NCI-H526 (cell line): ENCODE measurements around the gene CCSER1.

ENCODE experiments used
- DNase-seq, 2 experiments: peaks; one replicate each; lab custom pipeline; 2025; lab: John Stamatoyannopoulos, UW

Gene CCSER1

DNA sequence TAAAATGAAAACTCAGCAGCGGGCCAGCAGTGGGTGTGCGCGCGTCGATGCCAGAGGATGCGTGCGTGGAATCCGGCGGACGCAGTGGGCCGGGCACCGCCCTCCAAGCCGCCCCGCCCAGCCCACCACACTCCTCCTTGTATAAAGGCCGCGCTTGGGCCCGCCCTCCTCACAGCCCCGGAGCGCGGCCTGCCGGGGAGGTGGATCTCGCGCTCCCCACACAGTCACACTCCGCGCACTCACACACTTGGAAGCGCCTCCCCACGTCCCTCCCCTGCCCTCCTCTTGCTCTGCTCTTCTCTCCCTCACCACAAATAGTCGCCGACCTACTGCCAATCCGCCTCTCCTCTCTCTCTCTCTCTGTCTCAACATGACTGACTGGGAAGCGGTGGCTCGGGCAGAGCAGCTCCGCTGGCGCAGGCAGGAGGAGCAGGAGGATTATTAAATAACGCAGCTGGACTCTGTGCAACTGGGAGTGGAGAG, at the start of gene CCSER1:
CCSER1 (plus strand) TSS at position 172 of the 483 bp plus-strand sequence.
- DNase-seq = peak; percentile 82 to 90

DNA sequence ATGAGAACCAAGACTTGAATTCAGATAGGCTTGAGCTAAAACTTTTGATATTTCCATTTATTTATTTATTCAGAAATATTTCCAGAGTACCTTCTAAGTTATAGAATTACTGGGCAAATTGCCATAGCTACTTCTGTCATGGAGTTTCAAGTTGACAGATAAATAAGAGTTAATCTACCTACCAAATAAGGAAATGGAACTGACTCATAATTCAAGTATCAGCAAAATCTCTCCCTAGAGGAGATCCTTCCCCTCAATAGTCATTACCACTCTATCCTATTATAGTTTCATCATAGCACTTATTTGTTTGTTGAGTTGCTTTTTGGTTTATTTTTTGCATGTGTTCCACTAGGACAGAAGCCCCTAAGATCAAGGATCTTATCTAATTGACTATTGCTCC, 48.8 kb upstream of the CCSER1 start:
- DNase-seq = no peak

DNA sequence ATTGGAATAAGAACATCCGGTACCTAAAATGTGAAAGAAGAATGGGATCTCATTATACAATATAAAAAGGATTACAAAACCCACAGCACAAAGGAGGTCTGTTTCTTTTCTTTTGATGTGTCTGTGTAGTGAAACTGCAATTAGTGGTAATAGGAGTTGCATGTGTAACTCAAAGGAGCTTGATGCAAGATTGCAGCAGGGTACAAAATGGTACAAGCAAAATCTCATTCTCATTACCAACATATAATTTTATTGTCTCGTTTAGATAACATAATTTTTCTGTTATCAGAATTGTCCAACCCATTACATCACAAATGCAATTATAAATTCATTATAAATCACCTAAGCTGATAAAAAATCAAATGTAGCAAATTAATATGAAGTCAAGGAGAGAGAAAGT, 47.1 kb upstream of the CCSER1 start:
- DNase-seq = no peak

DNA sequence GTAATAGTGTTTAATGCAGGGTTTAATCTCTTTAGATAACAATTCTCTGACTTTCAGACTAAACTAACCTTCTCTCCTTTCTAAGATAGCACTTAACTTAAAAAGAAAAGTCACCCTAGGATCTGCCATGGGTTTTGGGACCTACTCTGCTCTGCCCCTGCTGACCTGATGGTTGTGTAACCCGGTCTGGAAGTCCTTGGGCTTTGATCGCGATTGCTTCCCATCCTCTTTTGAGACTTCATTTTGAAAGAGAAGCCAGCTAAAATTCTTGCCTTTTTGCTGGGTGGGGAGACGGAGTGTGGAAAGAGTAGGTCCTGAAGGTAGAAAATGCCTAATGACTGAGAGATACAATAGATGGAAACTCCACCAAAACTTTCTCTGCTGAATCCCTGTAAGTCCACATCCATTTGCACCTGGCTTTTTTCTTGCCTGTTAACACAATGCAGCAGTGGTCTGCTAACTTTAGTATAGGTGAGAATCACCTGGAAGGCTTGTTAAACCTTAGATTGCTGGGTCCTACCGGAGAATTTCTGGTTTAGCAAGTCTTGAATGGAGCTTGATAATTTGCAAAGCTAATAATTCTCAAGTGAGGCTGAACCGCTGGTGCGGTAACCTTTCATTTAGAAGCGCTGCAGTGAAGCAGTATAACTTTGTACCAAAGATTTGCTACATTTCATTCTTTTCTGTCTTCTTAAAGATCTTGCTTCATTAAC, 45.6 kb upstream of the CCSER1 start:
- DNase-seq = peak; percentile 89 to 90

DNA sequence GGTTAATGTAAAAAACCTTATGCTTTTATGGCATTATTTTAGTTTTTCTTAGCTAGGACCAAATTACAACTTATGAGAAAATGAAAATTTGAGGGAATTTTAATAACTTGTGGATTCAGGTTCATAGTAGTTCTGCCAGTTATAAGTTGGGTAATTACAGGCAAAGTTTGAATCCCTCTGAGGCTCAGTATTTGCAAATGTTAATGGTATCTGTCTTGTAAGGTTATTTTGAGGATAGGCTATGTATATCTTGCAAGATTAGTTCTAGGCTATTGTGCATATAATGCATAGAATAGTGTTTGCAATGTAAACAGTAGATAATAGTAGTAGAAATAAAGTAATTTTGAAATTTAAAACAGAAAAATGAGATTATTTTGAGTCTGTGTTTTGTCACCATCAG, 44.7 kb upstream of the CCSER1 start:
- no peak for DNase-seq

DNA sequence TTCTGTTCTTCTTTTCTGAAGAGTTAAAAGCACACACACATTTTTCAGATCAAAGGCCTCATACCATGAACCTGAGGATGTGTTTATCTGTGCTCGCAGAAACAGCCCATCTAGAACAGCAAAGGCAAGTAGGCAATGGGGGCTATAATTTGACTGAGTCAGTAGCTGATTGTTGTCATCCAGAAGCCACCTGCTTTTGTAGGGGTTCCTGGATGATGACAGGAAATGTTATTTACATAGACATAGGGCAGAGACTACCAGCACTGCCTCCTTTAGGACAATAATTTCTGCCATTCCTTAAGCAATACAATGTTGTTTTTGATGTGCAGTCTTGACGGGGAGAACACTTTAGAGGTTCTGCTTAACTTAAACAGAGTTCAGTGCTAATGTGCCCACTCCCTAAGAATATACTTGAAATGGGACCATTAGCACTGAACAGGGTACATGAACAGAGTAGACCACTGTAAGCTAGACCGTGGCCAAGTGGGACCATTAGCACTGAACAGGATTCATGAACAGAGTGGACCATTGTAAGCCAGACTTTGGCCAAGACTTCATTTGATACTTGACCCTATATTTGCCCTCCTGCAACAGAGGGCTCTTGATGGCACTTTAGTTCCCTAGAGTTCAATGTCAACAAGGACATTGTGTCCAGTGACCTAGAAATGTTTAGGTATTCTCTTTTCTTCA, 42.8 kb upstream of the CCSER1 start:
- DNase-seq = no peak

DNA sequence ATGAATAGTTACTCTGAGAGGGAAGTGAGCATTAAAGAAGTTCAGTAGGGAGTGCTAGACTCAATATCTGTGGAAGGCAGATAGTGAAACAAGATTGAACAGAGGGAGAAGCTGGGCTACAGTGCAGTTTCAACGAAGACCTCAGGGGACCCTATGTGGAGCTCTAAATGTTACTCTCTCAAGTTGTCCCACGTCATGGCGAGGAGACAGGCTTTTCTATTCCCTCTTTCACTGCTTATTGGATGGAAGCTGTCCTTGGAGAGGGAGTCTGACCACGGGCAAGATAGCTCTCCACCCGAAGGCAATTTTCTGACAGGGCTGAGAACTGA, 42.3 kb upstream of the CCSER1 start:
- DNase-seq = no peak

DNA sequence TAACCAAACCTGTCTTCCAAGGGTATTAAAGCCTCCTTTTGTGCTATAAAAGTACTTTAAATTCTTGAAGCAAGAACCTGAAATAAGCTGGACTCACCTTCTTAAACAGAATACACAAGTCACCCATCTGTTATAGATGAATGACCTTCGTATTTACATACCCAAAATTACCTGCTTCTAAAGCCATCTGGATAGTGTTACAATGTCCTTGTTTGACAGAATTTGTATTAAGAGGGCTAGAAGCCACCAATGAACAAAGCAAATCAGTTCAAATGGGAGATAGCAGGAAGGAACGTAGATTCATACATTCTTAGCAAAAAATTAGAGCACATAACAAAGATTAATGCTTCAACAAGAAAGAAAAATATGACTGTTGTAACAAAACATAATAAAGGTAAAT, 33.7 kb upstream of the CCSER1 start:
- peak in 1 of 2 experiments; percentile 20 for DNase-seq

DNA sequence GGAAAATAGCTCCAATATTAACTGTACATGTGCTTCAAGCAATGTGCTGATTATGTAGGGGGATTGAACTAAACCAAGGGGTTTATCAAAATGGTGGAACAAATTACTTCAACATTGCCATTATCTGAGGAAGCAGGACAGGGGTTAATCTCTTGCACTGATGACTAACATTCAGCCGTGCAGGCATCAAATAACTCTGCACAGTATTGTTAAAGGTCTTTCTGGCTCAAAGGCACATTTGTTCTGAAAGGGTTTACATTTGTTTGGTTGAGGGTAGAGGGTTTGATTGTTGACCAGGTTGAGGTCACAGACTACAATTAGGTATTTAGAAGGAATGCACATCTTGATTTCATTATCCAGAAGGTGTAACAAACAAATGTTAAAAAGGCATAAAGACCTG, 32.2 kb upstream of the CCSER1 start:
- DNase-seq = no peak

DNA sequence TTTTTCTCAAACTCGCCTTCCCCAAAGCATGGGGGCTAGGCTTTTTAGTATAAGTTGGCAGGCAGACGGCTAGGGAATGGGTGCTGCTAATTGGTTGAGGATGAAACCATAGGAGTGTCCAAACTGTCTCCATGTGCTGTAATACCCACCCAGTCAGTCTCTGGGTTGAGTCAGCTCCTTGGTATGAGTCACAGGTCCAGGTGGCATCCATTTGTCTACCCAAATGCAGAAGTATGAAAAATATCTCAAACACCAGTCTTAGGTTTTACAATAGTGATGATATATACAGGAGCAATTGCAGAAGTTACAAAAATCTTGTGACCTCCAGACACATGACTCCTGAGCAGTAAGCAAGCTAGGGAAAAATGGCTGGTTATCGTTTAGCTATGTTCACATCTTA, 27.4 kb upstream of the CCSER1 start:
- no peak for DNase-seq

DNA sequence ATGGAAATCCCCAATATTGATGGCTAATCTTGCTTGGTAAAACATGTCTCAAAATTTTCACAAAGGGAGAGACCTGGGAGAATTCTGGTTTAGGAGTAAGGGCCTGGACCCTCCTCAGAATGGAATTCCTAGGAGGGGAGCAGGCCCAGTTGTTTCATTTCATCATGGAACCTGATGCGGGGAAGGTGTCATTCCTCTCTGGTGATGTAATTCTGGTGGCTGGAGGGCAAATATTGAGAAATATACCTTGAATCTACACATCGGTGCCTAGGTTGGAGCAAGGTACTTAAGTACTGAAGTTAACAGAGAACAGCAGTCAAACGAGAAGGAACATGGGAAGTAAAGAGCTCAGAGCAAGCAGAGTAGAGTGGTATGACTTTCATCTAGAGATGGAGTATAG, 23.2 kb upstream of the CCSER1 start:
- DNase-seq = no peak

DNA sequence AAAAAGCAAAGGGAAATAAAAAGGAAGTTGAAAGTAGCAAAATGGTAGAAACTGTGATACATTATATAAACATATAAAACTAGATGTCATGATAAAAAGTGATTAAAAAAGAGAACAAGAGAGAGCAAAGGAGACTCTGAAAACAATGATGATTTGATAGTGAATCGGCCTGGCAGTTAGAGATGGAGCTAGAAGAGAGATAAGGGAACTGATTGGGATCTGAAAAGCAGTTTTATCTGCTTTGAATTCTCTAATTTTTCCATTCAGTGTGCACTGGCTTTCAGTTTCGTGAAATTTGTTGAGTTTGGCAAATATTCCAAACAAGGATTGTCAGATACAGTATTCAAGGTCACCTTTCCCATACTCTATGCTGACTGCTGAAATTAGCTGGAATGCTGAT, 21.9 kb upstream of the CCSER1 start:
- DNase-seq = no peak

DNA sequence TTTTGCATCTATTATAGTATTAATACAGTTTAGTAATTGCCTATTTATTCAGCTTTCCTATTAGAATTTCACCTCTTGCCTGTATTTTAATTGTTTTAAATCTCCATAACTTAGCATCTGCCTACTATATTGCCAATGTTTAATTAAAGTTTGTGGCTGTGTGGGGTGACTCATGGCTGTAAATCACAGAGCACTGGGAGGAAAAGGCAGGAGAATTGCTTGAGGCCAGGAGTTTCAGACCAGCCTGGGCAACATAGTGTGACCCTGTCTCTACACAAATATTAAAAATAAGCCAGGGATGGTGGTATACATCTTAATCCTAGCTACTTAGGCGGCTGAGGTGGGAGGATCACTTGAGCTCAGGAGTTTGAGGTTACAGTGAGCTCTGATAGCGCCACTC, 14.5 kb upstream of the CCSER1 start:
- DNase-seq = no peak

DNA sequence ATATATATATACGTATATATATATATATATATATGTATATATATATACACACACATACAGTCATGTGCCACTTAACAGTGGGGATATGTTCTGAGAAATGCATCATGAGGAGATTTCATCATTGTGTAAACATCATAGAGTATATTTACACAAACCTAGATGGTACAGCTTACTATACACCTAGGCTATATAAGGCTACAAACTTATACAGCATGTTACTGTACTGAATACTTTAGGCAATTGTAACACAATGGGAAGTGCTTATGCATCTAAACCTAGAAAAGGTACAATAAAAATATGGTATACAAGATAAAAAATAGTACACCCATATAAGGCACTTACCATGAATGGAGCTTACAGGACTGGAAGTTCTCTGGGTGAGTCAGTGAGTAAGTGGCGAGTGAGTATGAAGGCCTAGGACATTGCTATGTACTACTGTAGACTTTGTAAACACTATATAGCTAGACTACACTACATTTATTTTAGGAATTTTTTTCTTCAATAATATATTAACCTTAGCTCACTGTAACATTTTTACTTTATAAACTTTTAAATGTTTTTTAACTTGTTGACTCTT, 13.2 kb upstream of the CCSER1 start:
- DNase-seq = no peak

DNA sequence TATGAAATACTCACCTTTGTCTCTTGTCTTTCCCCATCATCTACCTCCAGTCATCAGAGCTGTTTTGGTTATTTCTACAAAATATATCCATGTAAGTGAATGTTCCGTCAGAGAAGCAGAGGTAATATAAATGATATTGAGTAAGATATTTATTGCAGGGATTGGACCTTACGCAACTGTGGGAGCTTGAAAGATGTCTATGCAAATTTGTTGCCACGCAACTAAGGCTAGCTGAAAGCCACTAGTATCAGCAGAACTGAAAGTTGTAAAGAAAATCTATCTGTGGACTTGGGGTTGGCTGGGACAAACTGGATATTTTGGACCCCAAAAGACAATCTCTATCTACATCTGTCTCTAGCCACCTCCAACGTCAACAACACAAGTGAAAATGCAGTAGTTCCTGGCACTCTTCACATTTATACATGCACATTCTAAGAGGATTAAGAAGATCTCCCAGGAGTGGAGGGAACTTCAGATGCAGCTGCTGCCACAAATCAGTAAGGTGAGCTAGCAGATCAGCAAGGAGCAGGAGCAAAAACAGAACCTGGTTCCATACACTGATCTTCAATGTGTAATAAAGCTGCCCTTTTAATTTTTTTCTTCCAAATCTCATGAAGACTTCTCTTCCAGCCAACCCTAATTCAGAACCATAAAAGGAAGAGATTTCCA, 8.5 kb upstream of the CCSER1 start:
- DNase-seq = peak; percentile 18 to 39

DNA sequence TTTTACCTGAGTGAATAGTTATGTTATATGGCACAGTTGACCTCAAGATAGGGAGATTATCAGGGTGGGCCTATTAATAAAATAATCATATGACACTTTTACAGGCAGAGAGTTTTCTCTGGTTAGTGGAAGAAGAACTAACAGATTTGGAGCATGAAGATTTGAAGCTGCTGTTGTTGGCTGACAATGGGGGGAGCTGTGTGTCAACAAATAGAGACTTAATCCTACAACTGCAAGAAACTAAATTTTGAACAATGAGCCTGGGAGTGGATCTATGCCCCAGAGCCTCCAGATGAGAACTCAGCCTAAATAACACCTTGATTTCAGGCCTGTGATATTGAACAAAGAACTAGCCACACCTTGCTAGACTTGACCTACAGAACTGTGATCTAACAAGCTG, 7.2 kb upstream of the CCSER1 start:
- no peak for DNase-seq

DNA sequence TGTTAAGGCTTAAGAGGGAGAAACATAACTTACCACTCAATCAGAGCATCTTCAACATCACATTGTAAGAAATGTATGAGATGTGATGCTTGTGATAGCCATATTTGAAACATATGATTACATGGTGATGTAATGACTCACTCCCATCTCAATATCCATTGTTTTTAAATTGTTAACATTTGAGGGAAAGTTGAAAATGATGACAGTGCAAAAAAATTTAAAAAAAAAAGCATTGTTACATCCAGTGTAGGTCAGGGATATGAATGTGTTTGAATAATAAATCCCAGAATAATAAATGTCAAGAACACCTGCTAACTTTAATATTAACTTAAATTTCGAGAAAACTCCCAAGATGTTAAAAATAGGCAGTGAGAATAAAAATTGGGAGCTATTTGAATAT, 6.4 kb upstream of the CCSER1 start:
- DNase-seq = no peak

DNA sequence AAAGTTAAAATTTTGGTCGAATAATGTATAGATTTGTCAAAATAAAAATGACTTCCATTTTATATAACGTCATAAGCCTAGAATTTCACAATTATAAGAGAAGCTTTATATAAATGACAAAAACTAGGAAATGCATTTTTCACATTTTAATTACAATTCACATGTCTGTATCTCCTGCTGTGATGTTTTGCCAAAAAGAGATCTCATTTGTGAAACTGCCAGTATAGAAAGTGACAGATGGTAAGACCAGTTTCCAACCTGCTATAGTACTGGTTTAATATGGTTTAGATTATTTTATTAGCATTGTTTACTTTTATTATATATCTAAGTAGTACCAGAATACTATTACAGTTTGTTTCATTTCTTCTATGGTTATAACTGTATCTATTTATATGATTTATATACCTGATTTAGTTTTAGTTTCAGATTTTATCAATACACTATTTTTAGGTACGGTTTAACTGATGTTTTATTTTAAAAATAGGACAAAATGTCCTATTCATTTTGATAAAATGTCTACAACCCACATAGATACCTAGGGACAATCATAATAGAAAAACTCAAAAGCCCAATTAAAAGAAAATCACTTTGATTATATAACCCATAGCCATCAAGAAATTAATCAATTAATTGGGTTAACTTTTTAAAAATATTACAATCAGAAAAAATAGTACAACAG, 5.4 kb upstream of the CCSER1 start:
- DNase-seq = no peak

DNA sequence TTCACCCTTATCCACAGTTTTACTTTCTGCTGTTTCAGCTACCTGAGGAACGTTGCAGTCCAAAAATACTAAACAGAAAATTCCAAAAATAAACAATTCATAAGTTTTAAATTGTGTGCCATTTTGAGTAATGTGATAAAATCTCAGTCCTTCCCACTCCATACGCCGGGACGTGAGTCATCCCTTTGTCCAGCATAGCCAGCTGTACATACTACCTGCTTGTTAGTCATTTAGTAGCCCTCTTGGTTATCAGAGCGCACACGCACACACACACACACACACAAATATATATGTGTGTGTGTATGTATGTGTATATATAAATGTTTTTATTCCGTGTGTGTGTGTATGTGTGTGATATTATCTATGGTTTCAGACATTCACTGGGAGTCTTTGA, 4.8 kb upstream of the CCSER1 start:
- DNase-seq = no peak

DNA sequence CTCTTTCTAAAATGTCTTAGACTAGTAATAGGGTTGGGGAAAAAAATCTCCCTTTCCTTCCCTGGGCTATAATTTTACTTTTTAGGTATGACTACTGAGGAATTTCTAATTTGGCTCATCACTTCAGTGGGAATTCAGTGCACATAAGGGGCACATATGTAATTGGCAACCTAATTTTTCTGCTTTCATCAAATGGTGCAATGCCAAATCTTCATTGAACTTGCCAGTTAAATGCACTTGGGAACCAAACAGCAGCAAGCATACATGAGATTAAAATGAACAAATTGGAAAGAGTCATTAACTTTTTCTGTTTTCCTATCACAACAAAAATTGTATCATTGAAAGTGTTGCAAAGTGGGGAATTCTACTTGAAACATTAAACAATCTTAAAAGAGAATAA, 2.9 kb upstream of the CCSER1 start:
- DNase-seq = no peak

DNA sequence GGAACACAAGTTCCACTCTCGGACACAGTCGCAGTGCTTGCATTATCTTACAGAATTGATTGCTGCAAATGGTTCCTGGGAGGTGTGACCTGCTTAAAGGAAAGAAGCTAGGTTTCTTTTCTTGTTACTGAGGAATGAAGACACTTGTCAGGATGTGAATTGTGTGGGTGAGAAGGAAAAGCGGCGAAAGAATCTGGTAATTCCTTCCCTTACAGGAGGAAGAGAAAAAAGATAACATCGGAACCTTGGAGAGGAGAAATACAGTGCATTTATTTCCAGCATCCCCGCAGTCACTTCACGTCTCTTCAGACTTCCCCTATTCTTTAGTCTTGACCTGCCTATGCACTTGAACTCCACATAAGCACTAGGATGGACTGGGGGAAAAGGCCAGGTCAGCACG, 389 bp upstream of the CCSER1 start:
- DNase-seq = peak in 1 of 2 experiments; percentile 49

DNA sequence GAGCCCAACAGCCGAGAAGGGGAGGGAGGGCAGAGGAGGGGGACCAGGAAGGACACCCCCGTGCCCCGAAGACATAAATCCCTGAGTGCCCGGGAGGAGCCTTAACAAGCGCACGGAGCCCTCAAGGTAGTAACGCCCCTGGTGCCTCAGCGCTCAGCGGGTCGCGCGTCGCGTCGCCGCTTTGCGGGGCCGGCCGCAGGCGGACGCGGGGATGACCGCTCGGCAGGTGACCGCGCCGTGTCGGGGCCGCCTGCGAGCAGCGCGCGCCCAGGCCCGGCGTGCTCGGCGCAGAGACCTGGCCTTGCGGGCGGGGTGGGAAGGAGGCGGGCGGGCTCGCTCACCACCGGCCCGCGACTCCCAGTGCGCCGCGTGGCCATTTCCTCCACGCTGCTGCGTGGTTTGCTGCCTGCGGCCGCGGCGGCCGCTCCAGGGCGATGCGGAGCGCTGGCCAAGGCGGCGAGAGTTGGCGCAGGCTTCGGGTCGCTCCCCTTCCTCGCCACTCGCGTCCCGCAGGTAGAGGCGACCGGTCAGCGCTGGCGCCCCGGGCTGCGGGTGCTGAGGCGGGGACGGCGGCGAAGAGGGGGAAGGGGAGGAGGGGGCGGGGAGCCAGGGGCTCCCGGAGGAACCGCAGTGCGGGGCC, 632 bp downstream of the CCSER1 start:
- peak in 1 of 2 experiments; percentile 74 for DNase-seq
